NCI-H1105 treated with DMSO at 0.1 percent for 48 hours (cell line): ENCODE data around the gene SPG11.
"Not testable (repeated sequence)": the region's sequence is repeated elsewhere in the genome, so short reads cannot be mapped to it uniquely, and the experiment has no call there.

Source experiments
- DNase-seq: peaks from one replicate; lab custom pipeline; 2025; lab: John Stamatoyannopoulos, UW

The SPG11 gene

GRCh38 chr15:44682211-44682610, 18.7 kb upstream of the SPG11 start:
- no peak for DNase-seq

- no peak for DNase-seq
Observed at GRCh38 chr15:44676676-44677075, 13.2 kb upstream of the SPG11 start.

- no peak for DNase-seq
Observed at GRCh38 chr15:44675911-44676310, 12.4 kb upstream of the SPG11 start.

GRCh38 chr15:44673639-44674038, 10.2 kb upstream of the SPG11 start:
- DNase-seq: no peak

GRCh38 chr15:44670087-44670950, 6.9 kb upstream of the SPG11 start:
- DNase-seq: no peak

GRCh38 chr15:44668921-44669320, 5.5 kb upstream of the SPG11 start:
- no peak for DNase-seq

GRCh38 chr15:44667039-44667360, 3.5 kb upstream of the SPG11 start:
- no peak for DNase-seq

- no peak for DNase-seq
Observed at GRCh38 chr15:44666210-44667038, 3.0 kb upstream of the SPG11 start.

- peak; percentile 37 for DNase-seq
Observed at GRCh38 chr15:44662478-44663409, 718 bp downstream of the SPG11 start.

- no peak for DNase-seq
Observed at GRCh38 chr15:44661576-44661975, 1.9 kb downstream of the SPG11 start.

GRCh38 chr15:44659056-44659455, 4.4 kb downstream of the SPG11 start:
- no peak for DNase-seq

GRCh38 chr15:44657378-44657777, 6.1 kb downstream of the SPG11 start:
- no peak for DNase-seq

GRCh38 chr15:44656913-44657312, 6.5 kb downstream of the SPG11 start:
- no peak for DNase-seq

GRCh38 chr15:44656298-44656697, 7.2 kb downstream of the SPG11 start:
- DNase-seq: no peak

- no peak for DNase-seq
Observed at GRCh38 chr15:44654858-44655257, 8.6 kb downstream of the SPG11 start.

- no peak for DNase-seq
Observed at GRCh38 chr15:44647637-44648036, 15.8 kb downstream of the SPG11 start.

- no peak for DNase-seq
Observed at GRCh38 chr15:44647036-44647435, 16.4 kb downstream of the SPG11 start.

- DNase-seq: no peak
Observed at GRCh38 chr15:44646460-44646859, 17.0 kb downstream of the SPG11 start.

- DNase-seq: no peak
Observed at GRCh38 chr15:44641651-44642050, 21.8 kb downstream of the SPG11 start.

GRCh38 chr15:44636976-44637375, 26.5 kb downstream of the SPG11 start:
- no peak for DNase-seq

- DNase-seq: no peak
Observed at GRCh38 chr15:44633603-44634002, 29.9 kb downstream of the SPG11 start.

- DNase-seq: not testable (repeated sequence)
Observed at GRCh38 chr15:44625286-44625685, 38.2 kb downstream of the SPG11 start.
